Hepatocyte (in vitro differentiated cells): ENCODE results near the gene ARL1. TPM values are rescaled to one million over a fixed set of nuclear protein-coding genes. Genes with fewer than 3 reads are reported as not detected.
"Not testable (repeated sequence)": the region's sequence is repeated elsewhere in the genome, so short reads cannot be mapped to it uniquely, and the experiment has no call there.

Experiments
- DNase-seq: peaks from one replicate; pipeline ENCODE4 v3.0.0-alpha.2; 2016; ENCODE audit warnings: low spot score
- H2AFZ ChIP-seq: fragments of 200-600 bp; sonication (generic); 2 replicates; pipeline ENCODE4 v1.6.0; 2016; ENCODE audit warnings: antibody characterized with exemption, mild to moderate bottlenecking
- H3K27ac ChIP-seq: fragments of 200-600 bp; sonication (generic); 2 replicates; pipeline ENCODE4 v1.5.1; 2016; ENCODE audit warnings: mild to moderate bottlenecking
- H3K27me3 ChIP-seq: fragments of 200-600 bp; sonication (generic); 2 replicates; pipeline ENCODE4 v1.6.1; 2016
- H3K36me3 ChIP-seq: fragments of 200-600 bp; sonication (generic); replicated peaks from 2 replicates; pipeline ENCODE4 v1.5.1; 2016; ENCODE audit warnings: low read depth; ENCODE audit not compliant: insufficient read depth
- H3K4me1 ChIP-seq: fragments of 200-600 bp; sonication (generic); 2 replicates; pipeline ENCODE4 v1.5.1; 2016; ENCODE audit warnings: mild to moderate bottlenecking, moderate library complexity; ENCODE audit not compliant: insufficient read depth
- H3K4me2 ChIP-seq: fragments of 200-600 bp; sonication (generic); 2 replicates; pipeline ENCODE4 v1.6.0; 2016
- H3K4me3 ChIP-seq: fragments of 200-600 bp; sonication (generic); 2 replicates; pipeline ENCODE4 v1.5.1; 2016; ENCODE audit warnings: mild to moderate bottlenecking
- H3K79me2 ChIP-seq: fragments of 200-600 bp; sonication (generic); 2 replicates; pipeline ENCODE4 v1.6.0; 2017; ENCODE audit warnings: mild to moderate bottlenecking
- H3K9me2 ChIP-seq: fragments of 200-600 bp; sonication (generic); replicated peaks from 2 replicates; pipeline ENCODE4 v1.6.0; 2017; ENCODE audit warnings: mild to moderate bottlenecking; ENCODE audit not compliant: insufficient read depth
- H3K9me3 ChIP-seq: fragments of 200-600 bp; sonication (generic); 2 replicates; pipeline ENCODE4 v1.5.1; 2016; ENCODE audit warnings: low read depth, mild to moderate bottlenecking
- H4K20me1 ChIP-seq: fragments of 200-600 bp; sonication (generic); 2 replicates; pipeline ENCODE4 v1.6.0; 2016; ENCODE audit warnings: mild to moderate bottlenecking; ENCODE audit not compliant: insufficient read depth, poor library complexity, severe bottlenecking
- CTCF ChIP-seq: fragments of 200-600 bp; sonication (generic); IDR thresholded peaks from 2 replicates; pipeline ENCODE4 v1.5.1; 2016; ENCODE audit warnings: antibody characterized with exemption, mild to moderate bottlenecking; ENCODE audit not compliant: poor library complexity
- EZH2 ChIP-seq: fragments of 200-600 bp; sonication (generic); IDR thresholded peaks from 2 replicates; pipeline ENCODE4 v1.6.1; 2016; ENCODE audit warnings: antibody characterized with exemption, mild to moderate bottlenecking, borderline replicate concordance
- EZH2phosphoT487 ChIP-seq: fragments of 200-600 bp; sonication (generic); IDR thresholded peaks from one replicate; pipeline ENCODE4 v1.6.1; 2018; ENCODE audit warnings: antibody characterized with exemption, mild to moderate bottlenecking, low read depth, moderate library complexity; ENCODE audit not compliant: unreplicated experiment, severe bottlenecking
- WGBS: methylation state at CpG from one replicate; pipeline ENCODE4 v1.1.6; 2016; ENCODE audit warnings: low lambda C conversion rate; ENCODE audit errors: missing lambda C conversion rate; 5-methylcytosine and 5-hydroxymethylcytosine counted together
- polyA plus RNA-seq: library from polyadenylated mRNA; unstranded; fragments of >200 nt; fragmentation: Nextera tagmentation; extraction: Ambion mirVana; gene quantifications from 2 replicates; pipeline ENCODE4 v1.2.1, GENCODE V29; 2016
- total RNA-seq: library from RNA; depleted of rRNA; stranded (reverse); fragments of >200 nt; gene quantifications from 2 replicates; pipeline ENCODE4 v1.2.3, GENCODE V29; 2014

ARL1 gene
- total and polyA plus RNA-seq, 2 experiments from 2014 or later: 94.0 to 122 TPM

- Histone ChIP-seq H3K27ac (no peak overlapping the region), H3K27me3 (peaks cover 3% of the 10 kb centered on the region), H3K79me2 (no peaks in the 10 kb centered on the region), H3K9me3 (no peaks in the 10 kb centered on the region), H3K4me2 (no peak overlapping the region), H3K9me2 (no peaks in the 10 kb centered on the region), H4K20me1 (no peaks in the 10 kb centered on the region), H3K36me3 (no peaks in the 10 kb centered on the region), H2AFZ (no peak overlapping the region), H3K4me3 (no peak overlapping the region), H3K4me1 (no peaks in the 10 kb centered on the region)
- TF ChIP-seq CTCF (no peak), EZH2 (no peak)
- 90% methylated on average over 1 of the region's 1 CpG for WGBS
- DNase-seq: no peak
These were observed 7.7 kb upstream of the ARL1 start for GRCh38 chr12:101415228-101415627.

- H3K79me2 ChIP-seq: no peaks in the 10 kb centered on the region
- no peak for TF ChIP-seq EZH2phosphoT487
- TF ChIP-seq CTCF: peak; percentile 72
- TF ChIP-seq EZH2: no peak
- no peaks in the 10 kb centered on the region for H3K9me3 ChIP-seq
- DNase-seq: peak; percentile 72
- WGBS: 17% methylated on average over 2 of the region's 2 CpGs
- H4K20me1 ChIP-seq: no peaks in the 10 kb centered on the region
- H2AFZ ChIP-seq: no peak overlapping the region
- peaks cover 3% of the 10 kb centered on the region for H3K27me3 ChIP-seq
- H3K4me3 ChIP-seq: no peak overlapping the region
- no peak overlapping the region for H3K4me2 ChIP-seq
- no peaks in the 10 kb centered on the region for H3K4me1 ChIP-seq
- H3K9me2 ChIP-seq: no peaks in the 10 kb centered on the region
- no peaks in the 10 kb centered on the region for H3K36me3 ChIP-seq
- no peak overlapping the region for H3K27ac ChIP-seq
These were observed 7.1 kb upstream of the ARL1 start for GRCh38 chr12:101414533-101415119.

GRCh38 chr12:101410169-101410568 is 2.6 kb upstream of the ARL1 start:
- not testable (repeated sequence) for DNase-seq, H3K27me3 ChIP-seq, H2AFZ ChIP-seq, H3K9me2 ChIP-seq, H3K27ac ChIP-seq, H3K4me3 ChIP-seq, H3K36me3 ChIP-seq, H3K4me1 ChIP-seq, H3K9me3 ChIP-seq, H3K4me2 ChIP-seq
- Histone ChIP-seq H3K79me2 (peaks cover 23% of the 10 kb centered on the region), H4K20me1 (peaks cover 13% of the 10 kb centered on the region)
- WGBS: 80% methylated on average over 8 of the region's 8 CpGs

- peak overlapping the region; percentile 96 for H3K27ac ChIP-seq
- H2AFZ ChIP-seq: peak overlapping the region; percentile 95
- TF ChIP-seq EZH2phosphoT487: no peak
- TF ChIP-seq EZH2: no peak
- no peak for TF ChIP-seq CTCF
- H3K4me3 ChIP-seq: peak overlapping the region; percentile 75
- peaks cover 2% of the 10 kb centered on the region for H3K27me3 ChIP-seq
- H3K4me1 ChIP-seq: peaks cover 8% of the 10 kb centered on the region
- no peaks in the 10 kb centered on the region for H3K9me2 ChIP-seq
- peaks cover 25% of the 10 kb centered on the region for H4K20me1 ChIP-seq
- H3K36me3 ChIP-seq: no peaks in the 10 kb centered on the region
- peak overlapping the region; percentile 86 for H3K4me2 ChIP-seq
- 1% methylated on average over 18 of the region's 18 CpGs for WGBS
- H3K79me2 ChIP-seq: peaks cover 54% of the 10 kb centered on the region
- H3K9me3 ChIP-seq: no peaks in the 10 kb centered on the region
- peak; percentile 56 for DNase-seq
These were observed 530 bp downstream of the ARL1 start for GRCh38 chr12:101407049-101407435.

- not testable (repeated sequence) for H4K20me1 ChIP-seq, H3K27me3 ChIP-seq, H3K27ac ChIP-seq, DNase-seq, H3K9me3 ChIP-seq, H3K4me3 ChIP-seq, H3K36me3 ChIP-seq, H3K4me2 ChIP-seq, H2AFZ ChIP-seq, H3K9me2 ChIP-seq, H3K79me2 ChIP-seq, H3K4me1 ChIP-seq
- WGBS: 88% methylated on average over 3 of the region's 3 CpGs
These were observed 16.4 kb downstream of the ARL1 start for GRCh38 chr12:101391181-101391580.
